Measurements from ENCODE around the gene ZNF532.

GRCh38 chr18:59029663-59030429 is 165.2 kb downstream of the ZNF532 start:
- TF ChIP-seq POLR2A (IDR thresholded peaks at IDR 0.05) (no peak), CTCF (IDR thresholded peaks at IDR 0.05) (no peak)
